Urinary bladder (tissue), 4 donors: ENCODE data around the gene ACTR10. TPM values are rescaled to one million over a fixed set of nuclear protein-coding genes. Genes with fewer than 3 reads are reported as not detected.
A peak's percentile ranks its signal among the peaks of the same experiment; 100 is the strongest.
"Not testable (repeated sequence)": the region's sequence is repeated elsewhere in the genome, so short reads cannot be mapped to it uniquely, and the experiment has no call there.

ENCODE experiments used
- DNase-seq: peaks from one replicate; pipeline ENCODE4 v3.0.0-alpha.2; 2015; ENCODE audit errors: extremely low spot score
- H3K27ac ChIP-seq: one replicate; pipeline ENCODE4 v1.5.1; 2013; ENCODE audit warnings: low read depth, mild to moderate bottlenecking, moderate library complexity
- H3K36me3 ChIP-seq: one replicate; pipeline ENCODE4 v1.6.1; 2013; ENCODE audit warnings: mild to moderate bottlenecking, moderate library complexity; ENCODE audit not compliant: insufficient read depth
- H3K4me1 ChIP-seq: one replicate; pipeline ENCODE4 v1.6.1; 2013; ENCODE audit warnings: mild to moderate bottlenecking, moderate library complexity; ENCODE audit not compliant: insufficient read depth
- H3K4me3 ChIP-seq: one replicate; pipeline ENCODE4 v1.5.1; 2013; ENCODE audit warnings: low read depth, low read length
- WGBS: extraction: QIAGEN DNeasy Blood & Tissue Kit; methylation state at CpG from one replicate; pipeline ENCODE4 v1.1.7; 2013; 5-methylcytosine and 5-hydroxymethylcytosine counted together
- polyA plus RNA-seq: library from polyadenylated mRNA; stranded (reverse); fragments of 200-250 nt; gene quantifications from one replicate; pipeline ENCODE4 v1.2.3, GENCODE V29; 2013
- total RNA-seq: library from RNA; depleted of rRNA; stranded (reverse); fragments of >200 nt; gene quantifications from one replicate; pipeline ENCODE4 v1.2.3, GENCODE V29; 2014
- donor health status: healthy with polysubstance abuse.
- donor health status: healthy.

ACTR10 gene
- total and polyA plus RNA-seq, 2 donors = 73.5 to 79.5 TPM

DNA sequence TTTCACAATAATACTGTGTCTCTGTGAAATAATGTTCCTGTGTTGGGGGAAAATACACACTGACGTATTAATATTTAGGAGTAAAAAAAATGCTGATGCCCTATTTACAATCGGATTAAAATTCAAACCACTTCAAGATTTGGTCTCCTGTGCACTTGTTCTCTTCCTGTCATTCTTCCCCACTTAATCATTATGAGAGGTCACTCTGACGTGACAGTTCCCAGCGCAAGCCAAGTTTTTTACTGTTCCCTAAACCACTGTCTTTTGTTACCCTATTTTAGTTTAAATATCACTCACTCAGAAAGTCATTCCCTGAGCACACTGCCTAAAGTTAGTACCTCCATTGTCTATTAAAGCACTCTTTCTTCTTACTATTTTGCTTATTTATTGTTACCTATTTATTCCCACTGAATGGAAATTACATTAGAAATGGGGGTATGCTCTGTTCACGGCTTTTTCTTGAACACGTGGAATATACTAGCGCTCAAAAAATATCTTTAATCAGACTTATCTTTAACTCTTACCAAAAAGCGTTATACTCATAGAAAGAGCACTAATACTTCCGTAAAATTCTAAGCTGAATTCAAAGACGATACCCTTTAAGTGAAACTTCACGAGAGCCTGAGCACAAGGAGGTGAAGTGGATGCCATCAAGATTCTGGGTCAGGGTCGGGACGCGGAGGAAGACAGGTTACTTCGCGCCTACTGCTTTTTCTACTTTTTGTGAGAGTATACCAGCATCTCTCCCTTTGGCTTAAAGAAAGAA lies 44.0 kb downstream of the ACTR10 start:
- WGBS = 2% methylated on average over 16 of the region's 16 CpGs
- Histone ChIP-seq H3K27ac (peak overlapping the region; percentile 62), H3K4me1 (no peaks in the 10 kb centered on the region), H3K4me3 (peak overlapping the region; percentile 43), H3K36me3 (no peaks in the 10 kb centered on the region)
- DNase-seq = no peak

DNA sequence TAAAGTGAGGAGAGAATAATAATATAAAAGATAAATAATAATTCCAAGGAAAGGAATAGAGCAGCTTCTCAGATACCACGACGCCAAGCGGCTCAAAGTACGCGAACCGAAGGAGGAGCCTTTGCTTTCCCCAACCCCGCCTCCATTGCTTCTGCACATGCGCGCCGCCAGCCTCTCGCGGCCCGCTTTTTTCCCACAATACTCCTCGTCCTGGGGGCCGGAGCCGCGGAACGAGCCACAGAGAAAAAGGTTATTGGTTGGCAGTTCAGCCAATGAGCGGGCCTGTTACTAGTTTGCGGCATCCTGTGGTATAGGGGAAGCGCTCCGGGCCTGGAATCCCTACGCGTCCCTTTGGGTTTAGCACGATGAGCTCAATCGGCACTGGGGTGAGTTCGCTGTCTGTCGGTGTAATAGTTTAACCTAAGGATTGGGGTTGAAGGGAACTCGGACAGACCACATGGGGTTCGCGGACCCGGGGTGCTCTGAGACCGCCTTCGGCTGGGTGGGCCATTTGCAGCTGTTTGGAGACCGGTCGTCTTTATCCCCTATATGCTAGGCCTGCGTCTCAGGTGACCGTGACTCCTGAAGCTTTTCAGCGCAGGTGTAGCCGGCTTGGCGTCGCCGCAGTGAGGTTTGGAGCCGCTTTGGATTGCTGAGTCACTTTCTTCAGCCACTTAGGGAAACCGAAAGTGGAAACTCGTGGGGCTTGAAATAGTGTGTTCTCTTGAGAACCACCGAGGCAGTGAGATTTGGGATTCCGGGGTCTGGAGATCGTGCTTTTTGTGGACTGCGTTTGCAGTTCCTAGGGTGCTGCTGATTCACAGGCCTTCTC lies 44.8 kb downstream of the ACTR10 start, which contains the start of gene PSMA3:
Gene PSMA3, plus strand, starts transcription at position 288 of the 832 bp plus-strand sequence. Its CDS starts 78 bp downstream, at position 366.
- peak; percentile 97 for DNase-seq
- WGBS = under 1% methylated on average over 50 of the region's 50 CpGs
- Histone ChIP-seq H3K27ac (peak within 1 kb of the TSS; percentile 82), H3K4me3 (peak within 1 kb of the TSS; percentile 67), H3K4me1 (no peaks in the 10 kb centered on the region), H3K36me3 (no peaks in the 10 kb centered on the region)

DNA sequence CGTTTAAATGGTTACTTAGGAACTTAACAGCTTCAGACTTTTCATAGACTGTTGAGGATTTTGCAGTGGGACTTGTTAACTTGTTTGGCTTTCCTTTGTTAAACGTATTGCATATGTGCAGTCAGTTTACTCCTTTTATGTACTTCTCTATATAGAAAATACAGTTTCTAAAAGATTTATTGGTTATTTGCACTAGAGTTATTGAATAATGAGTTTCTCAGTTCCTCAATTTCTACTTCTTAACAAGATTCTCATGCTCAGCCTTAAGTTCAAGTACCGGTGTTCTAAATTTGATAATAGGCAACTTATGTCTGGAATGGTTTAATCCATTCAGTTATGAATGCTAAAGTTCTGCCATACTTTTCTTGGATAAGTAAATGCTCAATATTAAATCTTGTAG lies 45.6 kb downstream of the ACTR10 start:
- H3K4me3 ChIP-seq = peak overlapping the region; percentile 67
- no peak for DNase-seq
- no peaks in the 10 kb centered on the region for H3K36me3 ChIP-seq
- WGBS = 6% methylated on average over 3 of the region's 3 CpGs
- H3K4me1 ChIP-seq = no peaks in the 10 kb centered on the region
- H3K27ac ChIP-seq = peak overlapping the region; percentile 38

DNA sequence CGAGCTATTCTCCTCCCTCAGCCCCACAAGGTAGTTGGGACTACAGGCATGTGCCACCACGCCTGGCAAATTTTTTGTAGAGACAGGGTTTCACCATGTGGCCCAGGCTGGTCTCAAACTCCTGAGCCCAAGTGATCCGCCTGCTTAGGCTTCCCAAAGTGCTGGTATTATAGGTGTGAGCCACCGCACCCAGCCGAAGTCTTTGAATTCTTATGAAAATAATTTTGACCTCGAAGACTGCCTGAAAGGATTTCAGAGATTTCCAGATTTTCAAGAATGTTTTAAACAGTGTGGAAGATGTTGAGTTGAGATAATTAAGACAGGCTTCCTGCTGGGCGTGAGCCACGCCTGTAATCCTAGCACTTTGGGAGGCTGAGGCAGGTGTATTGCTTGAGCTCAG lies 49.7 kb downstream of the ACTR10 start:
- no peak overlapping the region for H3K27ac ChIP-seq
- H3K36me3 ChIP-seq = peaks cover 2% of the 10 kb centered on the region
- 96% methylated on average over 8 of the region's 8 CpGs for WGBS
- DNase-seq = no peak
- no peak overlapping the region for H3K4me3 ChIP-seq
- H3K4me1 ChIP-seq = no peaks in the 10 kb centered on the region

DNA sequence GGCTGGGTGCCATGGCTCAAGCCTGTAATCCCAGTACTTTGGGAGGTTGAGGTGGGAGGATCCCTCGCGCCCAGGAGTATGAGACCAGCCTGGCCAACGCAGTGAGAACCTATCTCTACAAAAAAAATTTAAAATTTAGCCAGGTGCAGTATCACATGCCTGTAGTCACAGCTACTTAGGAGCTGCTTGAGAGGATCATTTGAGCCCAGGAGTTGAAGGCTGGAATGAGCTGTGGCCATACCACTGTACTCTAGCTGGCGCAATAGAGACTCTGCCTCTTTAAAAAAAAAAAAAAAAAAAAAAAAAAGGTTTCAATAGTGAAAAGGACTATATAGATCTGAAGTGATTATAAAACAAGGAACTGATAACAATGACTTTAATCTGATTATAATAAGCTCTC lies 58.2 kb downstream of the ACTR10 start:
- peaks cover 2% of the 10 kb centered on the region for H3K36me3 ChIP-seq
- H3K27ac ChIP-seq = no peak overlapping the region
- DNase-seq = no peak
- 94% methylated on average over 4 of the region's 4 CpGs for WGBS
- H3K4me1 ChIP-seq = no peaks in the 10 kb centered on the region
- H3K4me3 ChIP-seq = no peak overlapping the region

DNA sequence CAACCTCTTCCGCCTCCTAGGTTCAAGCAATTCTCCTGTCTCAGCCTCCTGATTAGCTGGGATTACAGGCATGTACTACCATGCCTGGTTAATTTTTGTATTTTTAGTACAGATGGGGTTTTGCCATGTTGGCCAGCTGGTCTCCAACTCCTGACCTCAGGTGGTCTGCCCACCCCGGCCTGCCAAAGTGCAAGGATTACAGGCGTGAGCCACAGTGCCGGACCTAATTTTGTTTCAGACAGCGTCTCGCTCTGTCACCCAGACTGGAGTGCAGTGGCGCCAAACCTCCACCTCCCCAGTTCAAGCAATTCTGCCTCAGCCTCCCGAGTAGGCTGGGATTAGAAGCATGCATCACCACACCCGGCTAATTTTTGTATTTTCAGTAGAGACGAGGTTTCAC lies 62.1 kb downstream of the ACTR10 start:
- H3K4me1 ChIP-seq, H3K36me3 ChIP-seq, DNase-seq, H3K27ac ChIP-seq, H3K4me3 ChIP-seq: not testable (repeated sequence)
- 96% methylated on average over 10 of the region's 10 CpGs for WGBS

DNA sequence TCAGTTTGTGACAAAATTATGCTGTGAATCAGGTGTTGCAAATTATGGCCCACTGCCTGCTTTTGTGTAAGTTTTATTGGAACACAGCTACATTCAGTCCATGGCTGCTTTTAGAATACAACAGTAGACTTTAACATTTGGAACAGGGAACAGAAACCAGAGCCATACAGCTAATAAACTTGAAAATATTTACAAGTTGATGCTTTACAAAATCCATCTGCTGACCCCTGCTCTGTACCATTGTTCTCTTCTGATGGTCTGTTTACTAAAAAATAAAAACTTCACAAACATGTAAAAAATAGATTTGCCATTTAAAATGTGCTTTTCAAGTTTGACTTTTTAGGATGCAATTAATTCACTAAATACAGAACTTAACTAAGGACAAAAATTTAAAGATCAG lies 65.5 kb downstream of the ACTR10 start:
- peaks cover 6% of the 10 kb centered on the region for H3K36me3 ChIP-seq
- no peak overlapping the region for H3K4me3 ChIP-seq
- H3K4me1 ChIP-seq = no peaks in the 10 kb centered on the region
- no peak for DNase-seq
- H3K27ac ChIP-seq = no peak overlapping the region

DNA sequence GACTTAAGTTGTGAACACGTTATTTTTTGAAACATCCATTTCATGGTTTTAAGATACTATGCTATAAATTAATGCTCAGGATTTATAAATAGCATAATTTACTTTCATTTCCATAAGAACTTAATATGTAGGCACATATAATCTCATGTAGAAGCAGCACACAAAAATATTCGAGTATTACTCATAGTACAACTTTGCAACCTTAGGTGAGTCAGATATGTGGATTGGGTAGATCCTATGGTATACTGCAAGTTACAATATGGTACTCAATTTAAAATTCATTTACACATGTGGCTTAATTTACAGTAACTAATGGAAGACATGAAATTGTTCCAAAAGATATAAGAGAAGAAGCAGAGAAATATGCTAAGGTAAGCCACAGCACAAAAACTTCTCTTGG lies 70.7 kb downstream of the ACTR10 start:
- WGBS = 85% methylated on average over 2 of the region's 2 CpGs
- H3K36me3 ChIP-seq = peaks cover 10% of the 10 kb centered on the region
- no peak overlapping the region for H3K4me3 ChIP-seq
- DNase-seq = no peak
- H3K4me1 ChIP-seq = no peaks in the 10 kb centered on the region
- no peak overlapping the region for H3K27ac ChIP-seq

DNA sequence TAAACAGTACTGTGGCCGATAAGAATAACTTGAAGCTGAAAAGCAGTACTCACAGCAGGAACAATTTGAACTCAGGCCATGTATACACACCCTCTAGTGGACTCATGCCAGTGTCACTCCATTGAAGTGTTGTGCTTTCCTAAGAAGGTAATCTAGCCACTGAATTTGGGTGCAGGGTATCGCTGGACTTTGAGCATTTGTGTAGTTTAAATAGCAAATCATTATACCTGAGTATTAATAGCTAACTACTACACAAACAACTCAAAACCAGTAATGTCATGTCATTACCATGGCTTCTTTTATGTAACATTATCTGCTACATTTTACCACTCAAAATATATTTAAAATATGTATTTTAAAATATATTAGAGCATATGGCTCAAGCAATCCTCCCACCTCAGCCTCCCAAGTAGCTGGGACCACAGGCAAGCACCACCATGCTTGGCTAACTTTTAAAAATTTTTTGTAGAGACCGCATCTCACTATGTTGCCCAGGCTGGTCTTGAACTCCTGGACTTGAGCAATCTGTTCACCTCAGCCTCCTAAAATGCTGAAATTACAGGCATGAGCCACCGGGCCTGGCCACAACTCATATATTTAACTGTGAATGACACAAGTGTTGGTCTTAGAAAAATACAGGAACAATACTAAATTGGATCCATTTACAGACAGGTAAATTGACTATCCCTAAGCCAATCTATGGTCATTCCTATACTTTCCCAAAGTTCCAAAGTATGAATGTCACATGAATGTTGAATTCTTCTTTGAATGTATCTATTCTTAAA lies 72.8 kb downstream of the ACTR10 start:
- DNase-seq = no peak
- no peak overlapping the region for H3K27ac ChIP-seq
- peaks cover 8% of the 10 kb centered on the region for H3K36me3 ChIP-seq
- H3K4me1 ChIP-seq = no peaks in the 10 kb centered on the region
- H3K4me3 ChIP-seq = no peak overlapping the region
- 60% methylated on average over 4 of the region's 4 CpGs for WGBS

DNA sequence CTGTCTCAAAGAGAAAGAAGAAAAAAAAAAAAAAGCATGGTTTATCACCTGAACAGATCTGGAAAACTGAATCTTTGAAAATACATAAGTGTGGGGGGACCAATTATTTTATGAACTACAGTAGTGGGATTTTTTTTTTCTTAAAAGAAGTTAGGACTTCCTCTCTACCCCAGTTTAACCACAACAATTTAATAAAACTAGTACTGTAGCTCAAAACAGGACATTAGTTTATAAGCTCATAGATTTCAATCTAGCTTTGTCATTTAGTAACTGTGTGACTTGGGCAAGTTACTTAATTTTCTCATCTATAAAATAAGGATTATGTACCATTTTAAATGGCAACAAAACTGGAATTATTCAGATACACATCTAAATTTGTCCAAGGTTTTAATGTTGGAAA lies 74.9 kb downstream of the ACTR10 start:
- no peak overlapping the region for H3K27ac ChIP-seq
- H3K36me3 ChIP-seq = peaks cover 4% of the 10 kb centered on the region
- no peak overlapping the region for H3K4me3 ChIP-seq
- no peak for DNase-seq
- H3K4me1 ChIP-seq = no peaks in the 10 kb centered on the region

DNA sequence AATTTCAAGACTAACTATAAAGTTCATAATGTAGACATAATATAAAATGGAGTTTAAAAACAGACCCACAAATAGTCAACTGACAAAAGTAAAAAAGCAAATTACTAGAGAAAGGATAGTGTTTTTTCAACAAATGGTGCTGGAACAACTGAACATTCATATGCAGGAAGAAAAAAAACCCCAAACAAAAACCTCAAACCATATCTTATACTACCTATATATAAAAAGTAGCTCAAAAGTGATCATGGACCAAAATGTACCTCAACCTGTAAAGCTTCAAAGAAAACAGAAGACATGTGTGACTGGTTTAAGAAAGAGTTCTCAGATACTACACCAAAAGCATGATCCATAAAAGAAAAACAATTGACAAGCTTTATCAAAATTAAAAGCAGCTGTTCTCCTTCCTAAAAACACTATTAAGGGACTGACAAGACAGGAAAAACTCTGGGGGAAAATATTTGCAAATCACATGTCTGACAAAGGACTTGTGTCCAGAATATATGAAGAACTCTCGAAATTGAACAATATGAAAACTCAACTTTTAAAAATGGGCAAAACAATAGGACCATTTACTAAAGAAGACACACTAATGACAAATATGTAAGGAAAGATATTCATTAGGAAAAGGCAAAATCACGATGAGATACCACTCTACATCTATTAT lies 75.7 kb downstream of the ACTR10 start:
- WGBS = 91% methylated on average over 2 of the region's 2 CpGs
- Histone ChIP-seq H3K27ac (no peak overlapping the region), H3K36me3 (peaks cover 6% of the 10 kb centered on the region), H3K4me1 (no peaks in the 10 kb centered on the region), H3K4me3 (no peak overlapping the region)
- DNase-seq = no peak

DNA sequence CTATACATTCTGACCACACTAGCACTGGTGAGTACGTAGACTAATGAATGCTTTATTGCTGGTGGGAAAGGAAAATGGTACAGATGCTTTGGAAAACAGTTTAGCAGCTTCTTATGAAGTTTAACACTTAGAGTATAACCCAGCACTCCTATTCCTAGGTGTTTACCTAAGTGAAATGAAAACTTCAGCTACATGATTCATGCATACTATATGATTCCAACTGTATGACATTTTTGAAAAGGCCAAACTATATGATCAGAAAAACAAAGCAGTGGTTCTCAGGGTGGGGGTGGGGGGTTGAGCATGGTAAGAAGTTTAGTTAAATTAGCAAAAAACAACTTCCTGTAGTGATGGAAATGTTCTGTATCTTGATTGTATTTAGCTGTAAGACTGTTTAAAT lies 76.3 kb downstream of the ACTR10 start:
- H3K36me3 ChIP-seq = peaks cover 6% of the 10 kb centered on the region
- H3K27ac ChIP-seq = no peak overlapping the region
- 82% methylated on average over 1 of the region's 1 CpG for WGBS
- H3K4me3 ChIP-seq = no peak overlapping the region
- DNase-seq = no peak
- peaks cover under 1% of the 10 kb centered on the region for H3K4me1 ChIP-seq

DNA sequence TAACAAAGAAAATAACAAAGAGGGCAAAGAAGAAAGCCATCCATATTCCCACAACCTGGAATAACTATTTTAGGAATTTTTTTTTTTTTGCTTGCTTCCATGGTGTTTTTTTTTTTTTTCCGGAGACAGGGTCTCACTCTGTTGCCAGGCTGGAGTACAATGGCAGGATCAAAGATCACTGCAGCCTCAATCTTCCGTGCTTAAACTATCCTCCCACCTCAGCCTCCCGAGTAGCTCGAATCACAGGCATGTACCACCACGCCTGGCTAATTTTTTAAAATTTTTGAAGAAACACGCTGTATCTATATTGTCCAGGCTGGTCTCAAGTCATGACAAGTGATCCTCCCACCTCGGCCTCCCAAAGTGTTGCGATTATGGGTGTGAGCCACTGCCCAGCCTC lies 78.2 kb downstream of the ACTR10 start:
- Histone ChIP-seq H3K4me1 (peaks cover 1% of the 10 kb centered on the region), H3K36me3 (peaks cover 2% of the 10 kb centered on the region), H3K27ac (no peak overlapping the region), H3K4me3 (no peak overlapping the region)
- WGBS = 97% methylated on average over 8 of the region's 8 CpGs
- DNase-seq = no peak
